ENCODE data around the gene SASH3.
A peak's percentile ranks its signal among the peaks of the same experiment; 100 is the strongest.

SASH3 gene

GRCh38 chrX:129759576-129760061 is 20.1 kb upstream of the SASH3 start:
- no peaks in the 10 kb centered on the region for H3K4me1 ChIP-seq (ENCODE audit: insufficient read depth, poor library complexity, severe bottlenecking)
- ATAC-seq (ENCODE audit: low read depth) (peak; percentile 45; the same call in 2 of the 3 replicates), DNase-seq (ENCODE audit: low spot score) (no peak)
- TF ChIP-seq CTCF (IDR thresholded peaks at IDR 0.05; ENCODE audit: poor library complexity, severe bottlenecking), result no peak
- no peak overlapping the region for H3K27ac ChIP-seq (ENCODE audit: poor library complexity, severe bottlenecking)
- no peak overlapping the region for H3K4me3 ChIP-seq (ENCODE audit: severe bottlenecking)
- no peaks in the 10 kb centered on the region for H3K36me3 ChIP-seq (ENCODE audit: low read depth)
- H3K9me3 ChIP-seq (ENCODE audit: severe bottlenecking), result no peaks in the 10 kb centered on the region
- H3K27me3 ChIP-seq (ENCODE audit: insufficient read depth, poor library complexity, severe bottlenecking), result no peaks in the 10 kb centered on the region

- no peaks in the 10 kb centered on the region for H3K27me3 ChIP-seq (ENCODE audit: insufficient read depth, poor library complexity, severe bottlenecking)
- ATAC-seq (ENCODE audit: low read depth), result no peak
- H3K9me3 ChIP-seq (ENCODE audit: severe bottlenecking), result no peaks in the 10 kb centered on the region
- no peaks in the 10 kb centered on the region for H3K4me1 ChIP-seq (ENCODE audit: insufficient read depth, poor library complexity, severe bottlenecking)
- H3K27ac ChIP-seq (ENCODE audit: poor library complexity, severe bottlenecking), result no peak overlapping the region
- DNase-seq (ENCODE audit: low spot score), result no peak
- no peak overlapping the region for H3K4me3 ChIP-seq (ENCODE audit: severe bottlenecking)
- no peaks in the 10 kb centered on the region for H3K36me3 ChIP-seq (ENCODE audit: low read depth)
- TF ChIP-seq CTCF (IDR thresholded peaks at IDR 0.05; ENCODE audit: poor library complexity, severe bottlenecking), result no peak
Measured at GRCh38 chrX:129760155-129760554, 19.6 kb upstream of the SASH3 start.

- no peak for TF ChIP-seq CTCF (IDR thresholded peaks at IDR 0.05; ENCODE audit: poor library complexity, severe bottlenecking)
- Histone ChIP-seq H3K4me3 (ENCODE audit: severe bottlenecking) (no peak overlapping the region), H3K27ac (ENCODE audit: poor library complexity, severe bottlenecking) (no peak overlapping the region), H3K9me3 (ENCODE audit: severe bottlenecking) (no peaks in the 10 kb centered on the region), H3K4me1 (ENCODE audit: insufficient read depth, poor library complexity, severe bottlenecking) (no peaks in the 10 kb centered on the region), H3K27me3 (ENCODE audit: insufficient read depth, poor library complexity, severe bottlenecking) (no peaks in the 10 kb centered on the region), H3K36me3 (ENCODE audit: low read depth) (no peaks in the 10 kb centered on the region)
- ATAC-seq (ENCODE audit: low read depth) (no peak), DNase-seq (ENCODE audit: low spot score) (no peak)
Measured at GRCh38 chrX:129760981-129761380, 18.8 kb upstream of the SASH3 start.

GRCh38 chrX:129761596-129761995 is 18.2 kb upstream of the SASH3 start:
- no peaks in the 10 kb centered on the region for H3K4me1 ChIP-seq (ENCODE audit: insufficient read depth, poor library complexity, severe bottlenecking)
- no peak for TF ChIP-seq CTCF (IDR thresholded peaks at IDR 0.05; ENCODE audit: poor library complexity, severe bottlenecking)
- H3K27me3 ChIP-seq (ENCODE audit: insufficient read depth, poor library complexity, severe bottlenecking), result no peaks in the 10 kb centered on the region
- no peaks in the 10 kb centered on the region for H3K36me3 ChIP-seq (ENCODE audit: low read depth)
- ATAC-seq (ENCODE audit: low read depth) (no peak), DNase-seq (ENCODE audit: low spot score) (no peak)
- no peaks in the 10 kb centered on the region for H3K9me3 ChIP-seq (ENCODE audit: severe bottlenecking)
- H3K27ac ChIP-seq (ENCODE audit: poor library complexity, severe bottlenecking), result no peak overlapping the region
- H3K4me3 ChIP-seq (ENCODE audit: severe bottlenecking), result no peak overlapping the region

GRCh38 chrX:129762448-129762847 is 17.3 kb upstream of the SASH3 start:
- H3K4me1 ChIP-seq (ENCODE audit: insufficient read depth, poor library complexity, severe bottlenecking), result no peaks in the 10 kb centered on the region
- no peak overlapping the region for H3K27ac ChIP-seq (ENCODE audit: poor library complexity, severe bottlenecking)
- H3K27me3 ChIP-seq (ENCODE audit: insufficient read depth, poor library complexity, severe bottlenecking), result no peaks in the 10 kb centered on the region
- no peaks in the 10 kb centered on the region for H3K9me3 ChIP-seq (ENCODE audit: severe bottlenecking)
- H3K36me3 ChIP-seq (ENCODE audit: low read depth), result no peaks in the 10 kb centered on the region
- DNase-seq (ENCODE audit: low spot score) (no peak), ATAC-seq (ENCODE audit: low read depth) (no peak)
- no peak overlapping the region for H3K4me3 ChIP-seq (ENCODE audit: severe bottlenecking)
- TF ChIP-seq CTCF (IDR thresholded peaks at IDR 0.05; ENCODE audit: poor library complexity, severe bottlenecking), result no peak

All from RWPE2 (cell line).